ENCODE results near the gene EHBP1L1. TPM values are rescaled to one million over a fixed set of nuclear protein-coding genes. Genes with fewer than 3 reads are reported as not detected.
A peak's percentile ranks its signal among the peaks of the same experiment; 100 is the strongest.

Gene EHBP1L1
- total and polyA plus RNA-seq, 12 donors: 30.8 to 113 (median 53.9) TPM

DNA sequence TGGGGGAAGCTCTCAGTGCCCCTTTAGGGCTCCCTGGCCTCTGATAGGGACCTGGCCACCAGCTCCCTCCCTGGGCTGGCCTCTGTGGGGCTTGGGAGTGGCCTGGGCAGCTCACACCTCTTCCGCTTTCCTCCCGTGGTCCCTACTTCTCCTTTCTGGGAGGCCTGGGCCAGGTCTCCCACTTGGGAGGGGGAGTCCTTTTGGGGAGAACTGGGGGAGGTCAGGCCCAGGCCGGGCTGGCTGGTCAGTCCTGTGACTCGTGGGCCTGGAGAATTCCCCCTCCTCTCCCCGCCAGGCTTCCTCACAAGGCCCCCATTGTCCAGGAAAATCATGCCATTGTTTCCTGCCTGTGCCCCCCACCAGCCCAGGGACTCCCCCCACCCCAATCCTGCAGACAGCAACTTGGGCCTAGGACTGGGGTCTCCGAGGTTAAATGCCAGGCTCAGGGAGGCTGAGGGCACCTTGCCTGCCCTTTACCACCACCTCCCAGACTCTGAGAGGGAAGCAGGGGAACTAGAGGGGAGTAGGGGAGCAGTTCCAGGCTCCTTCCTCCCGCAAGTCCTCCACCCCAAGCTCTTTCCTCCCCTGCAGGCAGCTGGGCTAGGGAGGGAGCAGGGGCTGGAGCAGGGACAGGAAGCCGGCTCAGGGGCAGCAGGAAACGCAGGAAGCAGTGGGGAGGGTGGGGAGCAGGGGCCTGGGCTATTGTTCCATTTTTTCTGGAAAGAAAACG is 35.3 kb downstream of the EHBP1L1 start:
- peak in 5 of 8 donors; percentile 3 to 26 (median 8) for ATAC-seq
- H3K9me3 ChIP-seq: no peaks in the 10 kb centered on the region
- peaks cover 40 to 75% (median 66%) of the 10 kb centered on the region in 9 donors for H3K4me1 ChIP-seq
- peak overlapping the region; percentile 88 to 100 (median 98) for H3K27ac ChIP-seq
- peak overlapping the region; percentile 14 to 99 (median 97) for H3K4me3 ChIP-seq
- TF ChIP-seq, protein P1, sequence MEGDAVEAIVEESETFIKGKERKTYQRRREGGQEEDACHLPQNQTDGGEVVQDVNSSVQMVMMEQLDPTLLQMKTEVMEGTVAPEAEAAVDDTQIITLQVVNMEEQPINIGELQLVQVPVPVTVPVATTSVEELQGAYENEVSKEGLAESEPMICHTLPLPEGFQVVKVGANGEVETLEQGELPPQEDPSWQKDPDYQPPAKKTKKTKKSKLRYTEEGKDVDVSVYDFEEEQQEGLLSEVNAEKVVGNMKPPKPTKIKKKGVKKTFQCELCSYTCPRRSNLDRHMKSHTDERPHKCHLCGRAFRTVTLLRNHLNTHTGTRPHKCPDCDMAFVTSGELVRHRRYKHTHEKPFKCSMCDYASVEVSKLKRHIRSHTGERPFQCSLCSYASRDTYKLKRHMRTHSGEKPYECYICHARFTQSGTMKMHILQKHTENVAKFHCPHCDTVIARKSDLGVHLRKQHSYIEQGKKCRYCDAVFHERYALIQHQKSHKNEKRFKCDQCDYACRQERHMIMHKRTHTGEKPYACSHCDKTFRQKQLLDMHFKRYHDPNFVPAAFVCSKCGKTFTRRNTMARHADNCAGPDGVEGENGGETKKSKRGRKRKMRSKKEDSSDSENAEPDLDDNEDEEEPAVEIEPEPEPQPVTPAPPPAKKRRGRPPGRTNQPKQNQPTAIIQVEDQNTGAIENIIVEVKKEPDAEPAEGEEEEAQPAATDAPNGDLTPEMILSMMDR (IDR thresholded peaks at IDR 0.05): no peak
- intact Hi-C loops (cut with DNase I): loop anchor here in 4 of 10 donors (2.0 to 5.0 kb wide), 3 partner anchors 39 to 70 kb away; partner anchors contain the start of genes FAM89B (in 2 of the 4) and ZNRD2 (in 2 of the 4)
- DNase-seq: peak; percentile 70 to 81
- WGBS, 2 donors: 40% methylated on average over 10 of the region's 10 CpGs
- no peaks in the 10 kb centered on the region for H3K27me3 ChIP-seq
- peaks cover 0 to 58% (median 7%) of the 10 kb centered on the region in 9 donors for H3K36me3 ChIP-seq

DNA sequence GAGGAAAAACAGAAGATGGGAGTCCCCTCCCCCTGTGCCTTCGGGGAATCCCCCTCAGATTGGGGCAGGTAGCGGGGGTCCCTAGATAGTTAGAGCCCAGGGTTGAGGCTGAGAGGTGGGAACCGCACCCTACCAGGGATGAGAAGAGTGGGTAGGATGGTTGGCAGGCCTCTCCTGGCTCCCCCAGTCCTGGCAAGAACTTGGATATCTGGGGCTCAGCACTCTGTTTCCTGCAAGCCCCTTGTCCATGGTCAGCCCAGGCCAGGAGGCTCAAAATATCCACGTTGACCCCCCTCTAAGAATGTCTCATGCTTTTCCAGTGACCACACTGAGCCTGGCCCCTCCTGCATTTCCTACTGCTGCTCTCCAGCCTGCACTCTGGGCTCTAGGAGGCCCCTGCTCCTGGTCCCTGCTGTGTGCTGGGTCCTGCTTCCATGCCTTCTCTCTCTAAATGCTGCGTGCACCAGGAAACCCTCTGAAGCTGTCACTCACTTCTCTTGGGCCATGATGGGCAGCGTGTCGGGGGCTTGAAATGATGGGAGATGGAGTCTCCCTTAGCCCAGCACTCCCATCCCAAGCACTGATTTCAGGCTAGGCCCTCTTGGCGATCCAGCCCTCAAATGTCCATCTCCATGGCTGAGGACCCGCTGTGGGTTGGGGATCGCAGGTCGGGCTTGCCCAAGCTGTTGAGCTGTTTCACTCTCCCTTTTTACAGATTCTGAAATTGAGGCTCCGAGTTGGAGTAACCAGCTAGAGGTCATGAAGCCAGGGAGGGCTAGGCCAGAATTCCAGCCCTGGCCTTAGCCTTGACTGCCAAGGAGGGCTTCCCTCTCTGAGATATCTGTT is 36.1 kb downstream of the EHBP1L1 start:
- no peak for ATAC-seq
- Histone ChIP-seq H3K27ac (peak overlapping the region; percentile 88 to 100 (median 98)), H3K4me1 (peaks cover 43 to 76% (median 68%) of the 10 kb centered on the region in 9 donors), H3K27me3 (no peaks in the 10 kb centered on the region), H3K4me3 (peak overlapping the region; percentile 51 to 99 (median 97)), H3K9me3 (no peaks in the 10 kb centered on the region), H3K36me3 (peaks cover 0 to 53% (median 7%) of the 10 kb centered on the region in 9 donors)
- intact Hi-C loops (cut with DNase I): loop anchor here in 4 of 10 donors (2.0 to 5.0 kb wide), 3 partner anchors 40 to 71 kb away; partner anchors contain the start of genes FAM89B (in 2 of the 4) and ZNRD2 (in 2 of the 4)
- 43 to 54% methylated on average over 12 of the region's 12 CpGs for WGBS, 2 donors
- TF ChIP-seq, protein P1 (IDR thresholded peaks at IDR 0.05): no peak
- peak in 1 of 2 donors; percentile 44 for DNase-seq

DNA sequence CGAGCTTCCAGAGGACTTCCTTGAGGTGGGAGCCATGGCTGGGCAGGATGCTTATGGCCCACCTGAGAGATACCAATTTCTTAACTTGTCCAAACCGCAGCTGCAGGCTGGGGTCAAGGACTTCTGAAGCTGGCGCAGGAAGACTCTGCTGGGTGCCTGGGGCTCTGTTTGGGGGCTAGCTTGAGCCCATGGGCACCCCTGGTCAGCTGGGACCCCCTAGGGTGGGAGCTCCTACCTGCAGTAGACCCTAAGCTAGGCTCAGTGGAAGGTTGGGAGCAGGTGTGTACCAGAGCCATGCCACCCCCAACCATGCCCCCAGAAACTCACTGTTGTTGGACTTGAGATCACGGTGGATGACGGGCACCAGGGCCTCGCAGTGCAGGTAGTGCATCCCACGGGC is 36.8 kb downstream of the EHBP1L1 start:
- TF ChIP-seq, protein P1 (IDR thresholded peaks at IDR 0.05): no peak
- Histone ChIP-seq H3K4me3 (peak overlapping the region; percentile 51 to 99 (median 97)), H3K4me1 (peaks cover 40 to 75% (median 68%) of the 10 kb centered on the region in 9 donors), H3K27me3 (no peaks in the 10 kb centered on the region), H3K27ac (peak overlapping the region; percentile 88 to 100 (median 98)), H3K36me3 (peaks cover 0 to 53% (median 7%) of the 10 kb centered on the region in 9 donors), H3K9me3 (no peaks in the 10 kb centered on the region)
- WGBS, 2 donors: 50 to 58% methylated on average over 7 of the region's 7 CpGs
- no peak for ATAC-seq
- intact Hi-C loops (cut with DNase I): loop anchor here in 3 of 10 donors (5.0 kb wide), 2 partner anchors 40 to 70 kb away; partner anchors contain the start of genes FAM89B (in 2 of the 3) and ZNRD2 (in 2 of the 3)
- no peak for DNase-seq
